WTC11 (cell line): Measurements from ENCODE around the gene TP63.

Experiments
- AFF4 ChIP-seq: sonication (generic); formaldehyde crosslinking; IDR thresholded peaks from 2 replicates; pipeline ENCODE4 v1.8.1; 2023; ENCODE audit warnings: mild to moderate bottlenecking, missing genetic modification reagents, borderline replicate concordance
- ATF3 ChIP-seq: sonication (generic); formaldehyde crosslinking; conservative IDR thresholded peaks from 2 replicates; pipeline ENCODE4 v1.8.1; 2022; ENCODE audit warnings: mild to moderate bottlenecking, missing genetic modification reagents
- CTCF ChIP-seq: fragments of 200-600 bp; IDR thresholded peaks from 2 replicates; pipeline ENCODE4 v1.8.0; 2022; ENCODE audit warnings: antibody characterized with exemption
- E2F1 ChIP-seq: sonication (generic); formaldehyde crosslinking; IDR thresholded peaks from 2 replicates; pipeline ENCODE4 v1.8.0; 2022; ENCODE audit warnings: mild to moderate bottlenecking, missing genetic modification reagents
- ETV6 ChIP-seq: sonication (generic); formaldehyde crosslinking; IDR thresholded peaks from 2 replicates; pipeline ENCODE4 v1.8.1; 2022; ENCODE audit warnings: mild to moderate bottlenecking, missing genetic modification reagents
- MLX ChIP-seq: sonication (generic); formaldehyde crosslinking; IDR thresholded peaks from 2 replicates; pipeline ENCODE4 v1.8.1; 2023; ENCODE audit warnings: mild to moderate bottlenecking, missing genetic modification reagents, moderate library complexity
- NFYB ChIP-seq: sonication (generic); formaldehyde crosslinking; conservative IDR thresholded peaks from 2 replicates; pipeline ENCODE4 v1.8.0; 2022; ENCODE audit warnings: low read depth, missing genetic modification reagents
- PRDM15 ChIP-seq: sonication (generic); formaldehyde crosslinking; IDR thresholded peaks from 2 replicates; pipeline ENCODE4 v1.8.0; 2022; ENCODE audit warnings: missing genetic modification reagents
- SP1 ChIP-seq: sonication (generic); formaldehyde crosslinking; conservative IDR thresholded peaks from 2 replicates; pipeline ENCODE4 v1.8.1; 2022; ENCODE audit warnings: missing genetic modification reagents
- TCF7 ChIP-seq: sonication (generic); formaldehyde crosslinking; IDR thresholded peaks from 2 replicates; pipeline ENCODE4 v1.8.0; 2022; ENCODE audit warnings: mild to moderate bottlenecking, low read depth, missing genetic modification reagents, moderate library complexity
- ZBTB21 ChIP-seq: sonication (generic); formaldehyde crosslinking; IDR thresholded peaks from 2 replicates; pipeline ENCODE4 v1.8.1; 2023; ENCODE audit warnings: mild to moderate bottlenecking, missing genetic modification reagents, borderline replicate concordance
- ZNF263 ChIP-seq: sonication (generic); formaldehyde crosslinking; IDR thresholded peaks from 2 replicates; pipeline ENCODE4 v1.8.1; 2022; ENCODE audit warnings: low read depth, mild to moderate bottlenecking, moderate library complexity, missing genetic modification reagents
- ZNF317 ChIP-seq: sonication (generic); formaldehyde crosslinking; IDR thresholded peaks from 2 replicates; pipeline ENCODE4 v1.8.1; 2023; ENCODE audit warnings: low read depth, mild to moderate bottlenecking, moderate library complexity, missing genetic modification reagents, borderline replicate concordance

- TF ChIP-seq CTCF, result no peak
- no peak for TF ChIP-seq SP1 (CRISPR knock-in tag)
- TF ChIP-seq AFF4, result no peak
- no peak for TF ChIP-seq E2F1
- no peak for TF ChIP-seq MLX (CRISPR knock-in tag)
- no peak for TF ChIP-seq ZNF317 (CRISPR knock-in tag)
- no peak for TF ChIP-seq ZBTB21 (CRISPR knock-in tag)
- TF ChIP-seq TCF7 (CRISPR knock-in tag), result no peak
- no peak for TF ChIP-seq ZNF263 (CRISPR knock-in tag)
- TF ChIP-seq NFYB (CRISPR knock-in tag), result no peak
- TF ChIP-seq PRDM15, result no peak
- TF ChIP-seq ETV6 (CRISPR knock-in tag), result no peak
- no peak for TF ChIP-seq ATF3 (CRISPR knock-in tag)
These were observed 269.4 kb downstream of the TP63 start for GRCh38 chr3:189900578-189900977.
